Stimulated activated CD8-positive, alpha-beta memory T cell treated with anti-CD3 and anti-CD28 coated beads, Interleukin-12 subunit alpha, Interleukin-12 subunit beta, amount 100 ng/mL, for 4 hours (primary cell): ENCODE results near the gene TMEM179.
"Not testable (repeated sequence)": the region's sequence is repeated elsewhere in the genome, so short reads cannot be mapped to it uniquely, and the experiment has no call there.

Source experiments
- DNase-seq: peaks from one replicate; pipeline ENCODE4 v3.0.0-alpha.2; 2020; ENCODE audit warnings: low read depth

The TMEM179 gene

GRCh38 chr14:104637546-104638003 lies 33.0 kb upstream of the TMEM179 start:
- DNase-seq, result no peak

DNA sequence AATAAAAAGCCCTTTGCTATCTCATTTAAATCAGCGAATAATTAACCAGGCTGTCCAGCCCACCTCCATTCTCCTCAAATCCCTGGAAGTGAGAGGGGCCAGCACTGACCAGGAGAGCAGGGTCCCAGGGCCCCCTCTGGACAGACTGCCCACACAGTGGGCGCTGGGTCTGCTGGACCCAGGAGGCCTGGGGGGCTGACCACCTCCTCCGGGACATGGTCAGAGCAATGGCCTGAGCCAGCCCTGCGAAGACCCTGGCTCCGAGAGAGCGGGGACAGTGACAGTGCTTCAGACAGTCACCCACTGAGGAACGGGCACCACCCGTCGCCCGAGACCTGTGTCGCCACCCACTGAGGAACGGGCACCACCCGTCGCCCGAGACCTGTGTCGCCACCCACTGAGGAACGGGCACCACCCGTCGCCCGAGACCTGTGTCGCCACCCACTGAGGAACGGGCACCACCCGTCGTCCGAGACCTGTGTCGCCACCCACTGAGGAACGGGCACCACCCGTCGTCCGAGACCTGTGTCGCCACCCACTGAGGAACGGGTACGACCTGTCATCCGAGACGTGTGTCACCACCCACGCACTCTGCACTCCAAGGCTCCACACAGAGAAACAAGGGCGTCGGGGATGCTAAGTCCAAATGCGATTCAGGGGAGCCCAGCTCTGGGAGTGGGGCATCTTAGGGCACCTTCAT lies 32.4 kb upstream of the TMEM179 start:
- not testable (repeated sequence) for DNase-seq

- DNase-seq, result no peak
These were observed 31.6 kb upstream of the TMEM179 start for GRCh38 chr14:104636131-104636530.

DNA sequence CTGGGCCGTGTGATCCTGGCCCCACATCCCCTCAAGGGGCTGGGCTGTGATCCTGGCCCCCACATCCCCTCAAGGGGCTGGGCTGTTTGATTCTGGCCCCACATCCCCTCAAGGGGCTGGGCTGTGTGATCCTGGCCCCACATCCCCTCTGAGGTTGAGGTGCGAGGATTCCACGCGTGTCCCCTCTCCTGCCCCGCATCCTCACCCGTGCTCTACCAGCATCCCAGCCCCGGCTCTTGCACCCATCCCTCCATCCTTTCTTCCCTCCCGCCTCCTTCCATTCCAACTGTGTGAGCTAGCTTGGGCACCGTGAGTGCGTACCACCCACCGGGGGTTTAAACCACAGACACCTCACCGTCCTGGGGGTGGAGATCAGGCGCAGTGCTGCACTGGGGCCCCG lies 31.1 kb upstream of the TMEM179 start:
- DNase-seq, result no peak

GRCh38 chr14:104634886-104635570 lies 30.5 kb upstream of the TMEM179 start:
- no peak for DNase-seq

GRCh38 chr14:104634138-104634760 lies 29.7 kb upstream of the TMEM179 start:
- DNase-seq, result no peak

DNA sequence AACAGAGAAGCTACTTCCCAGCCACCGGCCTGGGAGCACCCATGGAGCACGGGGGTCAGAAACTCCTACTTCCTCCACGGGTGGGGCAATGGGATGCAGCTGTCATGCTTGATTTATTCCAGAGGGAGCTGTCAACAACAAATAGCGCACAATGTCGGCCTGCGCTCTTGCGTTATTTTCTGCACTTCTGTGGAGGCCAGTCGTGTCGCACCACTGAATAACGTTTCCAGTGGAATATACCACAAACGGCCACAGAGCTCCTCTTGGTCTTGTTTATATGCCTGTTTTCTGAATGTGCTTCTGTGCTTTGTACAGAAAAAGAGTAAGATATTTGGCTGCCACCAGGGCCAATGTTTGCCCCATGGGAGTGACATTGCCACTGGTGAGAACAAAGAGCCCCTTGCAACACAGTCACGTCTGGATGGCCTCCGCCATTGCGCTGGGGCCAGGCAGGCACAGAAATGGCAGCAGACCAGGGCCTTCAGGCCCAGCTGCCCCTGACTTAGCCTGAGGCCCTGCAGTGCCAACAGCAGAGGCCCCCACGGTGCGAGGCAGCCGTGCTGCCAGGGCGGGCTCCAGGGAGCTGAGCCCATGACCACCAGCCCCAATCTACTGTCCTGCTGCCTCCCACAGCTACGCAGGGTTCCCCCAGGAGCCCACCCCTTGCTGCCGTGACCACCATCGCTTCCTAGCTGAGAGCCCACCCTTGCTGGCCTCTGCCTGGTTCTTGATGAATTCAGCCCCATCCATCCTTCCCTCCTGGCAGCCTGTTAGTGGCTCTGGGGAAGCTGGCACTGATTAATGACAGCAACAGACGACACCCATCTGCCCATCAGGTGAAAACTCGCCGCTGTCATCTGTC lies 28.9 kb upstream of the TMEM179 start:
- DNase-seq, result no peak

- no peak for DNase-seq
These were observed 28.2 kb upstream of the TMEM179 start for GRCh38 chr14:104632781-104633180.

DNA sequence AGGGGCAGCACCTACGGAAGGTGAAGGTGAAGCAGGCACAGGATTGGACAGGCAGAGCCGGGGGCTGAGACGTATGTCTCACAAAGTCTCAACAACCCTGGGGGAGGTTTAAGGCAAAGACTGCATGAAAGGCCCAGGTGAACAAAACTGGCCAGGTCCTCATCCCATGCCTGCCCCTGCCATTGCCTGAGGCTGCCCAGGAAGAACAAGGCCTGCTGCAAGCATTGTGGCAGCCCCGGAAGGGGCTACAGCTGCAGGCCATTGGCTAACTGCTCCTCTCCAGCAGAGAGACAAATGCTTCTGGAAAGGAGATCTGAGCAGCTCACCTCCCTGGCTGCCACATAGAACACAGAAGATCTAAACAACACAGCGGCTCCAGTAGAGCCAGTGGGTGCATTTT lies 20.4 kb upstream of the TMEM179 start:
- no peak for DNase-seq

DNA sequence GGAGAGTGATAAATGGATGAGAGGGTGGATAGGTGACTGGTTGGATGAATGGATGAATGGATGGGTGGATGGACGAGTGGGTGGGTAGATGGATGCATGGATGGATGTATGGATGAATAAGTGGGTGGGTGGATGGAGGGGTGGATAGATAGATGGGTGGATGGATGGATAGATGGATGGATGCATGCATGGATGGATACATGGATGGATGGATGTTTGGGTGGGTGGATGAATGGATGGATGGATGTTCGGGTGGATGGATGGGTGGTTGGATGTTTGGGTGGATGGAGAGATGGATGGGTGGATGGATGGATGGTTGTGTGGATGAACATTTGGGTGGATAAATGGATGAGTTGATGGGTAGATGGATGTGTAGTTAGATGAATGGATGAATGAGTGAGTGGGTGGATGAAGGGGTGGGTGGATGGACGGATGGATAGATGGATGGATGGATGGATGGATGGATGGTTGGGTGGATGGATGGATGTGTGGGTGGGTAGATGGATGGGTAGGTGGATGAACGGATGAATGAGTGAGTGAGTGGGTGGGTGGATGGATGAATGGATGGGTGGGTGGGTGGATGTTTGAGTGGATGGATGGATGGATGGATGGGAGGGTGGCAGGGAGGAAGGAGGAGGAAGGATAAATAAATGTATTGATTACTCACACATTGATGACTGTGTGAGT lies 9.7 kb upstream of the TMEM179 start:
- no peak for DNase-seq

- no peak for DNase-seq
These were observed 7.3 kb upstream of the TMEM179 start for GRCh38 chr14:104611881-104612280.

- no peak for DNase-seq
These were observed 6.3 kb upstream of the TMEM179 start for GRCh38 chr14:104610749-104611310.

DNA sequence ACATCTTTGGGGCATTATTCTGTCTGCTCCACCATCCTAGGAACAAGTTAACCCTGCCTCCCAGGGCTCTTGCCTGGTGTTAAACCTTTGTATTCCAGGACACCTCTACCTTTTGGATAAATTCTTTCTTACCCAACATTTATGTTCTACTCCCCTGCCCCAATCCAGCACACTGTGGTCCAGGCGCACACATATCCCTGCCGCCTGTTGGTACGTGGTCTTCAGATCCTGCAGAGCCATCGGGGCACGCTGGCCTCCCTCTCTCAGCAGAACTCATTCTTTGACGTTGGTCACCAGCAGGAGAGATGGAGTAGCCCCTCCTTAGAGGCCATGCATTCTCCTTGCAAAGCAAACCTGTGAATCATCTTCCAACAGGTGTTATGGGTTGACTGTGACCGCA lies 5.1 kb upstream of the TMEM179 start:
- DNase-seq, result no peak

- DNase-seq, result no peak
These were observed 716 bp downstream of the TMEM179 start for GRCh38 chr14:104603711-104604401.

GRCh38 chr14:104602933-104603325 lies 1.6 kb downstream of the TMEM179 start:
- DNase-seq, result no peak

- no peak for DNase-seq
These were observed 2.1 kb downstream of the TMEM179 start for GRCh38 chr14:104602315-104602932.

GRCh38 chr14:104601786-104602185 lies 2.8 kb downstream of the TMEM179 start:
- DNase-seq, result no peak

DNA sequence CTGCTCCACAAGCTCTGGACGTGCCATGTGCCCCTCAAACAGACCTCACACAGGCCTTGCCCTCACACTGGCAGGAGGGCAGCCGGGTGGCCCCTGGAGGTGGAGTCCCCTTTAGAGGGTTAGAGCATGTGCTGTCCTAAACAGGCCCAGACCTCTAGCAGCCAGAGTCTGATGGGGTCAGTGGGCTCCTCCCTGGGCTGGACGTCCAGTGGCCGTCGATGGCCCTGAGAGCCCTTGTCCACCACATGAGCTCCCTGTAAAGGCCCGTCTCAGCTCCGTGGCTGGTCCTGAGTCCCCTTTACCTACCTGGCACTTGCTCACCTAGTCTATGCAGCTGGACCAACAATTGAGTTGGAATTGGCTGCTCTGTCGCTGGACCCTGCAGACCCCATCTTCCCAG lies 3.8 kb downstream of the TMEM179 start:
- no peak for DNase-seq

- DNase-seq, result no peak
These were observed 4.4 kb downstream of the TMEM179 start for GRCh38 chr14:104600141-104600643.

DNA sequence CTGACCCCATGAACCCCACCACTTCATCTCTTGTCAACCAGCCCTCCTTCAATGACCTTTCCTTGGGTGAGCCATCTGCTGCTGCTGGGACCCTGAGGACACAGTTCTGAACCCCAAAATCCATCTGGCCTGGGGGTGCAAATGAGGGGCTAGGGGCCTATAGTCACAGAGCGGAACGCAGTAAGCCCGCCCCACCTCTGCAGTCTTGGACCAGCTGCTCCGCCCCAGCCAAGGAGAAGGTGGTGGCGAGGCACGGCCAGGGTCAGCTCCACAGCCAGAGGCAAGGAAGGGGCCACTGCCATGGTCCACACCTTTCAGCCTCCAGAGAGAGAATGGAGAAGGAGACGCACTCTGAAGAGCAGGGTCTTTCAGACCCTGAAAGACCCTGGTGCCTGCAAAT lies 5.1 kb downstream of the TMEM179 start:
- no peak for DNase-seq
